Left renal pelvis (tissue), 4 donors: ENCODE measurements around the gene SETD1B. TPM values are rescaled to one million over a fixed set of nuclear protein-coding genes. Genes with fewer than 3 reads are reported as not detected.
A peak's percentile ranks its signal among the peaks of the same experiment; 100 is the strongest.
"Not testable (repeated sequence)": the region's sequence is repeated elsewhere in the genome, so short reads cannot be mapped to it uniquely, and the experiment has no call there.

Source experiments
- DNase-seq, 4 donors: peaks; one replicate each; pipeline ENCODE4 v3.0.0-alpha.2; 2013; ENCODE audit warnings: low read depth in 4 of 4, low spot score in 3 of 4
- polyA plus RNA-seq, 4 donors: library from polyadenylated mRNA; unstranded; fragments of 120-200 nt; gene quantifications; one replicate each; pipeline ENCODE4 v1.2.1, GENCODE V29; 2013; ENCODE audit not compliant: insufficient read length in 4 of 4

SETD1B gene
- polyA plus RNA-seq, 4 donors = 12.2 to 19.2 (median 14.5) TPM

GRCh38 chr12:121845701-121846100 lies 41.9 kb downstream of the SETD1B start:
- DNase-seq = no peak

GRCh38 chr12:121849211-121849610 lies 45.4 kb downstream of the SETD1B start:
- DNase-seq = no peak

- no peak for DNase-seq
These were observed 45.9 kb downstream of the SETD1B start for GRCh38 chr12:121849665-121850064.

- DNase-seq = not testable (repeated sequence)
These were observed 48.6 kb downstream of the SETD1B start for GRCh38 chr12:121852392-121852791.

GRCh38 chr12:121857322-121858246 lies 53.8 kb downstream of the SETD1B start:
- DNase-seq = no peak

GRCh38 chr12:121858318-121858661 lies 54.5 kb downstream of the SETD1B start:
- DNase-seq = no peak

- DNase-seq = peak in 1 of 4 donors; percentile 35
These were observed 55.1 kb downstream of the SETD1B start, which contains the start of gene HPD for GRCh38 chr12:121858662-121859572. HPD (minus strand) TSS chr12:121858859; CDS start chr12:121858823, 36 bp downstream.

GRCh38 chr12:121860257-121860656 lies 56.4 kb downstream of the SETD1B start:
- DNase-seq = no peak

GRCh38 chr12:121860699-121861098 lies 56.9 kb downstream of the SETD1B start:
- DNase-seq = not testable (repeated sequence)

- peak in 1 of 4 donors; percentile 27 for DNase-seq
These were observed 57.9 kb downstream of the SETD1B start for GRCh38 chr12:121861636-121862254.

GRCh38 chr12:121866331-121866730 lies 62.5 kb downstream of the SETD1B start:
- no peak for DNase-seq

- DNase-seq = not testable (repeated sequence)
These were observed 65.4 kb downstream of the SETD1B start for GRCh38 chr12:121869229-121869628.

GRCh38 chr12:121871467-121871866 lies 67.7 kb downstream of the SETD1B start:
- DNase-seq = no peak

GRCh38 chr12:121872546-121873215 lies 68.9 kb downstream of the SETD1B start:
- peak in 2 of 4 donors; percentile 45 to 64 for DNase-seq

- no peak for DNase-seq
These were observed 69.4 kb downstream of the SETD1B start for GRCh38 chr12:121873216-121873569.

GRCh38 chr12:121874071-121874470 lies 70.3 kb downstream of the SETD1B start:
- DNase-seq = no peak

- DNase-seq = no peak
These were observed 71.8 kb downstream of the SETD1B start for GRCh38 chr12:121875582-121875981.

- DNase-seq = not testable (repeated sequence)
These were observed 72.3 kb downstream of the SETD1B start for GRCh38 chr12:121876080-121876447.
